Caco-2 (cell line): ENCODE data around the gene ZNF575. TPM values are rescaled to one million over a fixed set of nuclear protein-coding genes. Genes with fewer than 3 reads are reported as not detected.

Experiments
- BruUV-seq: library from RNA; stranded (reverse); fragments of 400-500 nt; replicated peaks from 2 replicates; lab custom pipeline; 2021; lab: Mats Ljungman, UMichigan
- CTCF ChIA-PET: fragments of 300-600 bp; sonication (Branson Sonifier 250); formaldehyde crosslinking; loops from one replicate; lab custom pipeline; 2022; ENCODE audit warnings: antibody characterized with exemption; lab: Charles Lee
- POLR2A ChIA-PET: fragments of 300-600 bp; sonication (Branson Sonifier 250); formaldehyde crosslinking; loops from one replicate; lab custom pipeline; 2022; ENCODE audit warnings: antibody characterized with exemption; lab: Charles Lee
- DNase-seq, 2 experiments: peaks; one replicate each; pipeline versions ENCODE4 v3.0.0 to v3.0.0-alpha.2; 2020 to 2022
- H3K27me3 ChIP-seq: replicated peaks from 2 replicates; pipeline ENCODE4 v1.6.0; 2011; ENCODE audit warnings: low read length; ENCODE audit not compliant: control insufficient read depth, insufficient read depth
- H3K36me3 ChIP-seq: 2 replicates; pipeline ENCODE4 v1.5.1; 2011; ENCODE audit warnings: low read length; ENCODE audit not compliant: control insufficient read depth, insufficient read depth
- H3K4me1 ChIP-seq: fragments of 250-450 bp; sonication (Bioruptor Pico); 2 replicates; pipeline ENCODE4 v1.5.1; 2020; ENCODE audit warnings: mild to moderate bottlenecking
- H3K4me3 ChIP-seq: 2 replicates; pipeline ENCODE4 v1.5.1; 2011; ENCODE audit warnings: low read depth, mild to moderate bottlenecking, control low read depth, low read length
- H3K9me3 ChIP-seq: fragments of 250-450 bp; sonication (Bioruptor Pico); 2 replicates; pipeline ENCODE4 v1.5.1; 2020; ENCODE audit warnings: mild to moderate bottlenecking, moderate library complexity
- H3K27ac Mint-ChIP-seq: one replicate; pipeline ENCODE4 v1.8.0; 2022; ENCODE audit warnings: mixed read lengths; ENCODE audit not compliant: unreplicated experiment
- H3K27me3 Mint-ChIP-seq: one replicate; pipeline ENCODE4 v1.8.0; 2022; ENCODE audit warnings: mixed read lengths; ENCODE audit not compliant: insufficient read depth, unreplicated experiment
- H3K36me3 Mint-ChIP-seq: one replicate; pipeline ENCODE4 v1.8.0; 2022; ENCODE audit warnings: mild to moderate bottlenecking, mixed read lengths; ENCODE audit not compliant: insufficient read depth, unreplicated experiment
- H3K4me1 Mint-ChIP-seq: one replicate; pipeline ENCODE4 v1.8.0; 2022; ENCODE audit warnings: low read depth, mixed read lengths; ENCODE audit not compliant: unreplicated experiment
- H3K4me3 Mint-ChIP-seq: one replicate; pipeline ENCODE4 v1.8.0; 2022; ENCODE audit warnings: mild to moderate bottlenecking, moderate library complexity, mixed read lengths; ENCODE audit not compliant: unreplicated experiment
- H3K9me3 Mint-ChIP-seq: one replicate; pipeline ENCODE4 v1.8.0; 2022; ENCODE audit warnings: mixed read lengths; ENCODE audit not compliant: unreplicated experiment
- CTCF ChIP-seq, 2 experiments: fragments of 200-600 bp in 1 of 2; IDR thresholded peaks; 1 replicate in 1 of 2; 2 replicates in 1 of 2; pipeline versions ENCODE4 v1.5.1 to v1.8.0; 2011 to 2022; ENCODE audit warnings: antibody characterized with exemption in 1 of 2, control low read depth in 1 of 2, inconsistent platforms in 1 of 2, low read depth in 1 of 2, low read length in 1 of 2, mild to moderate bottlenecking in 1 of 2, moderate library complexity in 1 of 2; ENCODE audit not compliant: insufficient read depth in 1 of 2, severe bottlenecking in 1 of 2, unreplicated experiment in 1 of 2
- intact Hi-C: fragments of 100-400 bp; cut with micrococcal nuclease; formaldehyde crosslinking; loops from one replicate; pipeline ENCODE4 v1.10.0; 2022; ENCODE audit not compliant: unreplicated experiment
- total RNA-seq: library from RNA; stranded (reverse); gene quantifications from 2 replicates; pipeline ENCODE4 v1.2.3, GENCODE V29; 2022

Gene ZNF575
- total RNA-seq, 1 experiment from 2014 or later = 1.00 TPM

- H3K4me3 Mint-ChIP-seq = no peak overlapping the region
- POLR2A ChIA-PET = no interaction called here
Observed at GRCh38 chr19:43501661-43502418, 31.1 kb upstream of the ZNF575 start.

DNA sequence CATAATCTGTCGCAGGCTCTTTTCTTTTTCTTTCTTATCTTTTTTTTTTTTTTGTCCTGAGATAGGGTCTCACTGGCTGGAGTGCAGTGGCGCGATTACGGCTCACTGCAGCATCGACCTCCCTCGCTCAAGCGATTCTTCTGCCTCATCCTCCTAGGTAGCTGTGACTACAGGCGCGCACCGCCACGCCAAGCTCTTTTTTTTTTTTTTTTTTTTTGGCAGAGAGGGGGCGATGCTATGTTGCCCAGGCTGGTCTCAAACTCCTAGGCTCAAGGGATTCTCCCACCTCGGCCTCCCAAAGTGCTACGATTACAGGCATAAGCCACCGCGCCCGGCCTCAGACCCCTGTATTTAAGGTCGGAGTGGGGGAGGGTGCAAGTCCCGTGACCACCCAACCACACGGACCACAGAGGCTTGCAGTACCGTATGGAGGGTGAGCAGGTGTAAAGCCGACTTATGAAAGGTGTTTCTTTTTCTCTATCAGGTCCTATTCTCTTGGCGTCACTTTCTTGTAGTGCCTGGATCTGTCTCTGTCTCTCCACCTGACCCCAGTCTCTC is 30.5 kb upstream of the ZNF575 start:
- Mint-ChIP-seq H3K27ac (peak overlapping the region; percentile 92), H3K36me3 (peaks cover 57% of the 10 kb centered on the region), H3K27me3 (no peaks in the 10 kb centered on the region), H3K4me1 (peaks cover 43% of the 10 kb centered on the region), H3K4me3 (no peak overlapping the region), H3K9me3 (no peaks in the 10 kb centered on the region)
- Histone ChIP-seq H3K9me3 (no peaks in the 10 kb centered on the region), H3K27me3 (no peaks in the 10 kb centered on the region), H3K4me3 (no peak overlapping the region), H3K36me3 (peaks cover 2% of the 10 kb centered on the region; the same call in 1 of the 2 replicates), H3K4me1 (peaks cover 29% of the 10 kb centered on the region)
- DNase-seq = no peak
- ChIA-PET CTCF (interaction anchor here (0.6 to 0.7 kb wide), 3 partner anchors 39 to 125 kb away, joined by 3 to 5 read pairs (median 4); no protein-coding TSS in a partner anchor), POLR2A (no interaction called here)
- no peak for TF ChIP-seq CTCF (IDR thresholded peaks at IDR 0.05; ENCODE audit: insufficient read depth in 1 of 2, low read depth in 1 of 2, low read length in 1 of 2, severe bottlenecking in 1 of 2, unreplicated experiment in 1 of 2)
- no TSS peak for BruUV-seq
- intact Hi-C loops = loop anchor here (5.0 kb wide), 1 partner anchor 55 kb away; no protein-coding TSS in a partner anchor

More at GRCh38 chr19:43501661-43502418, 31.1 kb upstream of the ZNF575 start:
- Histone ChIP-seq H3K27me3 (no peaks in the 10 kb centered on the region), H3K36me3 (peaks cover 4% of the 10 kb centered on the region), H3K4me3 (no peak overlapping the region), H3K9me3 (no peaks in the 10 kb centered on the region), H3K4me1 (peaks cover 29% of the 10 kb centered on the region)
- no peak for DNase-seq
- Mint-ChIP-seq H3K9me3 (no peaks in the 10 kb centered on the region), H3K27ac (no peak overlapping the region), H3K4me1 (peaks cover 43% of the 10 kb centered on the region), H3K36me3 (peaks cover 63% of the 10 kb centered on the region), H3K27me3 (no peaks in the 10 kb centered on the region)
- intact Hi-C loops = loop anchor here (5.0 kb wide), 1 partner anchor 55 kb away; no protein-coding TSS in a partner anchor
- TF ChIP-seq CTCF (IDR thresholded peaks at IDR 0.05; ENCODE audit: insufficient read depth in 1 of 2, low read depth in 1 of 2, low read length in 1 of 2, severe bottlenecking in 1 of 2, unreplicated experiment in 1 of 2) = no peak
- no TSS peak for BruUV-seq
- CTCF ChIA-PET = interaction anchor here (0.6 to 0.7 kb wide), 3 partner anchors 39 to 126 kb away, joined by 3 to 5 read pairs (median 4); no protein-coding TSS in a partner anchor
